Putamen (tissue), 1 donor: ENCODE results near the gene P2RX5.
A peak's percentile ranks its signal among the peaks of the same experiment; 100 is the strongest.

ENCODE experiments used
- DNase-seq: peaks from one replicate; pipeline ENCODE4 v3.0.0-alpha.2; 2016; ENCODE audit warnings: low spot score

Gene P2RX5

GRCh38 chr17:3656755-3657587 is 39.0 kb downstream of the P2RX5 start:
- no peak for DNase-seq

GRCh38 chr17:3656353-3656752 is 39.6 kb downstream of the P2RX5 start:
- DNase-seq, result no peak

- DNase-seq, result no peak
Measured at GRCh38 chr17:3655766-3656165, 40.2 kb downstream of the P2RX5 start.

GRCh38 chr17:3647769-3648555 is 48.0 kb downstream of the P2RX5 start:
- peak; percentile 50 for DNase-seq

GRCh38 chr17:3647251-3647650 is 48.7 kb downstream of the P2RX5 start:
- no peak for DNase-seq

GRCh38 chr17:3645310-3645709 is 50.6 kb downstream of the P2RX5 start:
- no peak for DNase-seq

- DNase-seq, result no peak
Measured at GRCh38 chr17:3643889-3644349, 52.0 kb downstream of the P2RX5 start.

GRCh38 chr17:3641717-3642486 is 54.1 kb downstream of the P2RX5 start:
- no peak for DNase-seq

- no peak for DNase-seq
Measured at GRCh38 chr17:3641014-3641413, 54.9 kb downstream of the P2RX5 start.

GRCh38 chr17:3639981-3640596 is 55.9 kb downstream of the P2RX5 start:
- DNase-seq, result no peak

GRCh38 chr17:3636908-3637373 is 59.0 kb downstream of the P2RX5 start:
- DNase-seq, result no peak

GRCh38 chr17:3636154-3636907 is 59.6 kb downstream of the P2RX5 start, which contains the start of the genes CTNS and SHPK:
Gene CTNS, plus strand, starts transcription at chr17:3636760. Its CDS starts 3,447 bp downstream, at chr17:3640207.
Gene SHPK, minus strand, starts transcription at chr17:3636250. Its CDS starts 31 bp downstream, at chr17:3636219.
- DNase-seq, result peak; percentile 98

- no peak for DNase-seq
Measured at GRCh38 chr17:3635474-3636153, 60.3 kb downstream of the P2RX5 start.

- no peak for DNase-seq
Measured at GRCh38 chr17:3632287-3632686, 63.7 kb downstream of the P2RX5 start.

GRCh38 chr17:3630781-3631180 is 65.2 kb downstream of the P2RX5 start:
- no peak for DNase-seq

GRCh38 chr17:3627769-3628167 is 68.2 kb downstream of the P2RX5 start:
- no peak for DNase-seq

- DNase-seq, result no peak
Measured at GRCh38 chr17:3626831-3627768, 68.9 kb downstream of the P2RX5 start.
